CD14-positive monocyte (primary cell): ENCODE data around the gene POLE. TPM values are rescaled to one million over a fixed set of nuclear protein-coding genes. Genes with fewer than 3 reads are reported as not detected.

Source experiments
- DNase-seq, 3 donors: peaks; one replicate each; pipeline ENCODE4 v3.0.0-alpha.2; 2011 to 2022
- H2AFZ ChIP-seq: 2 replicates; pipeline ENCODE4 v1.6.0; 2012; ENCODE audit warnings: mild to moderate bottlenecking, low read depth, low read length, inconsistent platforms; ENCODE audit not compliant: insufficient read depth, poor library complexity, severe bottlenecking
- H3K27ac ChIP-seq, 2 donors: 1 replicate in 1 of 2; 2 replicates in 1 of 2; pipeline ENCODE4 v1.5.1; 2012 to 2013; ENCODE audit warnings: low read length in 2 of 2, control low read depth in 1 of 2, inconsistent platforms in 1 of 2, low read depth in 1 of 2, mild to moderate bottlenecking in 1 of 2
- H3K27me3 ChIP-seq, 2 donors: one replicate each; pipeline versions ENCODE4 v1.6.0 to v1.6.1; 2011 to 2013; ENCODE audit warnings: low read length in 2 of 2; ENCODE audit not compliant: control insufficient read depth in 2 of 2, insufficient read depth in 2 of 2
- H3K36me3 ChIP-seq, 2 donors: replicated peaks in 1 of 2; 1 replicate in 1 of 2; 2 replicates in 1 of 2; pipeline versions ENCODE4 v1.5.1 to v1.6.1; 2012 to 2013; ENCODE audit warnings: low read length in 2 of 2, control low read depth in 1 of 2, inconsistent platforms in 1 of 2, mild to moderate bottlenecking in 1 of 2; ENCODE audit not compliant: insufficient read depth in 2 of 2, control insufficient read depth in 1 of 2
- H3K4me1 ChIP-seq, 2 donors: 1 replicate in 1 of 2; 2 replicates in 1 of 2; pipeline versions ENCODE4 v1.5.1 to v1.6.1; 2012 to 2013; ENCODE audit warnings: low read length in 2 of 2, control low read depth in 1 of 2, inconsistent platforms in 1 of 2, mild to moderate bottlenecking in 1 of 2, moderate library complexity in 1 of 2; ENCODE audit not compliant: insufficient read depth in 2 of 2, control insufficient read depth in 1 of 2
- H3K4me2 ChIP-seq: replicated peaks from 2 replicates; pipeline ENCODE3; 2012; ENCODE audit warnings: low read length, moderate library complexity, mild to moderate bottlenecking; ENCODE audit not compliant: poor library complexity, severe bottlenecking; ENCODE audit errors: extremely low read depth
- H3K4me3 ChIP-seq, 3 experiments: fragments of 200-600 bp in 1 of 3; sonication (generic) in 1 of 3; replicated peaks in 1 of 3; 1 replicate in 2 of 3; 2 replicates in 1 of 3; pipeline ENCODE4 v1.5.1; 2011 to 2013; ENCODE audit warnings: low read length in 3 of 3, mild to moderate bottlenecking in 3 of 3, control low read depth in 2 of 3, low read depth in 2 of 3, inconsistent platforms in 1 of 3, moderate library complexity in 1 of 3
- H3K79me2 ChIP-seq: 2 replicates; pipeline ENCODE4 v1.6.0; 2012; ENCODE audit warnings: mild to moderate bottlenecking, control low read depth, inconsistent platforms, low read length, moderate library complexity; ENCODE audit not compliant: insufficient read depth
- H3K9ac ChIP-seq: 2 replicates; pipeline ENCODE4 v1.6.0; 2017; ENCODE audit warnings: low read length, mild to moderate bottlenecking; ENCODE audit not compliant: insufficient read depth, poor library complexity, severe bottlenecking
- H3K9me3 ChIP-seq, 2 donors: replicated peaks in 1 of 2; 1 replicate in 1 of 2; 2 replicates in 1 of 2; pipeline versions ENCODE4 v1.5.1 to v1.6.1; 2012 to 2013; ENCODE audit warnings: low read length in 2 of 2, control low read depth in 1 of 2; ENCODE audit not compliant: control insufficient read depth in 1 of 2, insufficient read depth in 1 of 2
- H4K20me1 ChIP-seq: 2 replicates; pipeline ENCODE4 v1.6.0; 2012; ENCODE audit warnings: mild to moderate bottlenecking, low read length, control low read depth, moderate library complexity; ENCODE audit not compliant: insufficient read depth
- H3K27ac Mint-ChIP-seq, 7 donors: one replicate each; pipeline ENCODE4 v1.8.0; 2020; ENCODE audit warnings: mild to moderate bottlenecking in 7 of 7, mixed read lengths in 7 of 7, moderate library complexity in 6 of 7, inconsistent platforms in 2 of 7
- H3K27me3 Mint-ChIP-seq, 3 donors: one replicate each; pipeline ENCODE4 v1.8.0; 2021 to 2022; ENCODE audit warnings: low read depth in 3 of 3, mild to moderate bottlenecking in 3 of 3, mixed read lengths in 3 of 3, moderate library complexity in 3 of 3, inconsistent platforms in 1 of 3
- H3K36me3 Mint-ChIP-seq, 2 donors: one replicate each; pipeline ENCODE4 v1.8.0; 2020; ENCODE audit warnings: mixed read lengths in 2 of 2, inconsistent platforms in 1 of 2, mild to moderate bottlenecking in 1 of 2
- H3K4me1 Mint-ChIP-seq: one replicate; pipeline ENCODE4 v1.8.0; 2020; ENCODE audit warnings: mild to moderate bottlenecking, mixed read lengths
- H3K4me3 Mint-ChIP-seq, 2 donors: one replicate each; pipeline ENCODE4 v1.8.0; 2020; ENCODE audit warnings: mild to moderate bottlenecking in 2 of 2, mixed read lengths in 2 of 2, moderate library complexity in 1 of 2
- H3K9me3 Mint-ChIP-seq, 7 donors: one replicate each; pipeline ENCODE4 v1.8.0; 2020 to 2022; ENCODE audit warnings: mixed read lengths in 7 of 7, mild to moderate bottlenecking in 6 of 7, moderate library complexity in 6 of 7, inconsistent platforms in 2 of 7
- WGBS: methylation state at CpG from one replicate; pipeline ENCODE4 v1.1.5; 2013; ENCODE audit warnings: missing lambda C conversion rate; ENCODE audit not compliant: insufficient coverage; 5-methylcytosine and 5-hydroxymethylcytosine counted together
- intact Hi-C, 2 donors: fragments of 100-400 bp; cut with micrococcal nuclease; formaldehyde crosslinking; loops; one replicate each; pipeline versions ENCODE4 v1.15.0 to v1.15.1; 2023
- polyA plus RNA-seq, 3 donors: library from polyadenylated mRNA; depleted of rRNA in 1 of 3; unstranded in 2 of 3; stranded (reverse) in 1 of 3; fragments of 300-500 nt in 2 of 3; fragments of >200 nt in 1 of 3; fragmentation: Illumina TruSeq in 2 of 3; gene quantifications; 1 replicate in 2 of 3; 2 replicates in 1 of 3; pipeline ENCODE4 v1.2.3, GENCODE V29; 2012 to 2021
- TF ChIP-seq, protein P1 (sequence below): fragments of 200-600 bp; IDR thresholded peaks from one replicate; pipeline ENCODE4 v1.8.0; 2022; ENCODE audit warnings: antibody characterized with exemption, mild to moderate bottlenecking

Gene POLE
- polyA plus RNA-seq, 3 donors: 1.00 to 24.2 (median 2.2) TPM

DNA sequence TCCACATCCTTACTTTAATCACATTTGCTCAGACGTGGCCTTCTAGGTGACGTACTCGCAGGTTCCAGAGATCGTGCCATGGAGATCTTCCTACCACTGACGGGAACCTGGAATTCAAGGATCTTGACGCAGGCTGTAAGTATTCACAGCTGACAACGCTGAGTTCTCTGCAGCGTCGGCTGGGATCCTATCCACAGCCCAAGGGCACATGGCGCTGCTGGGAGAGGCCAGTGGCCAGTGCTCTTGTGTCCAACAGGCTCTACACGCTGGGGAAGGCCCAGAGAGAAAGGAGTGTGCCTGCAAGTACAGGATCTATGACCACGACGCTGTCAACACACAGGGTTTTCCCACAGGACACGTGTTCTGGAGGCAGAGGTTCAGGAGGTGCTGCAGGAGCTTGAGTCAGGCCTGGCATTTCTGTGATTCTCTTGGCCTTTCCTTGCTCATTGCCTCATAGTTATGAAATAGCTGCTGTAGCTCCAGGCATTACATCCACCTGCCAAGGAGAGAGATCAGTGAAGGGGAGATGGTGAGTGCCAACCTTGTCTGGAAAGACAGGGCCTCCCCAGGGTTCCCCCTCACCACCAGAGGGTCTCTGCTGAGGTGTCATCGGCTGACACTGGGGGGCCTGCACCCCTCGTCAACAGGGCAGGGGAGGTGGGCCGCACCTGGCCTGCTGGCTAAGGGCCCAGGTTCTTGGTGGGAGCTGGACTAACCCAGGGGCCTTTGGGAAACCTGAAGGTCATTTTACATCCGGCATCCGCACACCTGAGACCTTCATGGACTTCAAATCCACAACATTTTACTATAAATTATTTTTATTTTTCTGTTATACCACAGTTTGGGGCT is 98.1 kb downstream of the POLE start:
- no peak overlapping the region for H3K9ac ChIP-seq
- no peak overlapping the region for H3K4me2 ChIP-seq
- Mint-ChIP-seq H3K9me3 (peaks cover 0 to 6% (median 4%) of the 10 kb centered on the region in 7 donors), H3K36me3 (peaks cover 1 to 4% of the 10 kb centered on the region in 2 donors), H3K4me1 (no peaks in the 10 kb centered on the region), H3K27ac (no peak overlapping the region), H3K27me3 (peaks cover 4 to 17% (median 10%) of the 10 kb centered on the region in 3 donors), H3K4me3 (no peak overlapping the region)
- no peaks in the 10 kb centered on the region for H3K27me3 ChIP-seq
- H3K27ac ChIP-seq: no peak overlapping the region
- WGBS: 87% methylated on average over 17 of the region's 19 CpGs
- no peaks in the 10 kb centered on the region for H3K9me3 ChIP-seq
- peaks cover 0 to 5% of the 10 kb centered on the region in 2 donors for H3K4me1 ChIP-seq
- H4K20me1 ChIP-seq: no peaks in the 10 kb centered on the region
- peak in 1 of 3 donors; percentile 42 for DNase-seq
- no peaks in the 10 kb centered on the region for H3K79me2 ChIP-seq
- intact Hi-C loops: no loop called here
- H2AFZ ChIP-seq: no peak overlapping the region
- no peak overlapping the region for H3K4me3 ChIP-seq
- H3K36me3 ChIP-seq: peaks cover 0 to under 1% of the 10 kb centered on the region in 2 donors
- TF ChIP-seq, protein P1, sequence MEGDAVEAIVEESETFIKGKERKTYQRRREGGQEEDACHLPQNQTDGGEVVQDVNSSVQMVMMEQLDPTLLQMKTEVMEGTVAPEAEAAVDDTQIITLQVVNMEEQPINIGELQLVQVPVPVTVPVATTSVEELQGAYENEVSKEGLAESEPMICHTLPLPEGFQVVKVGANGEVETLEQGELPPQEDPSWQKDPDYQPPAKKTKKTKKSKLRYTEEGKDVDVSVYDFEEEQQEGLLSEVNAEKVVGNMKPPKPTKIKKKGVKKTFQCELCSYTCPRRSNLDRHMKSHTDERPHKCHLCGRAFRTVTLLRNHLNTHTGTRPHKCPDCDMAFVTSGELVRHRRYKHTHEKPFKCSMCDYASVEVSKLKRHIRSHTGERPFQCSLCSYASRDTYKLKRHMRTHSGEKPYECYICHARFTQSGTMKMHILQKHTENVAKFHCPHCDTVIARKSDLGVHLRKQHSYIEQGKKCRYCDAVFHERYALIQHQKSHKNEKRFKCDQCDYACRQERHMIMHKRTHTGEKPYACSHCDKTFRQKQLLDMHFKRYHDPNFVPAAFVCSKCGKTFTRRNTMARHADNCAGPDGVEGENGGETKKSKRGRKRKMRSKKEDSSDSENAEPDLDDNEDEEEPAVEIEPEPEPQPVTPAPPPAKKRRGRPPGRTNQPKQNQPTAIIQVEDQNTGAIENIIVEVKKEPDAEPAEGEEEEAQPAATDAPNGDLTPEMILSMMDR: no peak

DNA sequence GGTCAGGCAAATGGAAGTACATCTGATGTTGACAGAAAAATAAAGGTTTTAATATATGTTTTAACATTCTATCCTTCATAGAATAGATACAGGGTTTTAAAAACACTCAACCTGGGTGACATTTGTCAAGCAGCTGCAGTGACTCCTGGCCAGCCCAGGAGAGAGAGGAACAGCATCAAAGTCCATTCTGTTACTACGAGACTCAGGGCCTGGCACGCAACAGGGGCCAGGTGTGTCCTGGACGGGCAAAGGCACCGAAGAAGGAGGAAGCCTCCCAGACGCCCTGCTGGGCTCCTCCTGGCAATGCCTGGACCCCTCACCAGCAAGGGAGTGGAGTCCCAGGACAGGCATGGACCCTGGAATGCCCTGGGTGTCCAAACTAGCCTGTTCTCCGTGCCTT is 98.8 kb downstream of the POLE start:
- no peaks in the 10 kb centered on the region for H3K27me3 ChIP-seq
- no peak overlapping the region for H3K27ac ChIP-seq
- peaks cover 6 to 9% of the 10 kb centered on the region in 2 donors for H3K36me3 Mint-ChIP-seq
- no peak overlapping the region for H3K4me3 Mint-ChIP-seq
- peaks cover 0 to 4% of the 10 kb centered on the region in 2 donors for H3K36me3 ChIP-seq
- no peak overlapping the region for H3K27ac Mint-ChIP-seq
- H3K27me3 Mint-ChIP-seq: peaks cover 2 to 17% (median 10%) of the 10 kb centered on the region in 3 donors
- intact Hi-C loops: no loop called here
- no peaks in the 10 kb centered on the region for H4K20me1 ChIP-seq
- H3K9me3 ChIP-seq: no peaks in the 10 kb centered on the region
- H3K4me1 ChIP-seq: no peaks in the 10 kb centered on the region
- WGBS: 79% methylated on average over 6 of the region's 6 CpGs
- no peak for DNase-seq
- H3K4me1 Mint-ChIP-seq: no peaks in the 10 kb centered on the region
- peaks cover 0 to 6% (median 3%) of the 10 kb centered on the region in 7 donors for H3K9me3 Mint-ChIP-seq
- no peak overlapping the region for H3K4me2 ChIP-seq
- TF ChIP-seq, protein P1: no peak
- no peak overlapping the region for H2AFZ ChIP-seq
- no peaks in the 10 kb centered on the region for H3K79me2 ChIP-seq
- no peak overlapping the region for H3K4me3 ChIP-seq
- no peak overlapping the region for H3K9ac ChIP-seq
